ENCODE data around the gene UCP2. TPM values are rescaled to one million over a fixed set of nuclear protein-coding genes. Genes with fewer than 3 reads are reported as not detected.
A peak's percentile ranks its signal among the peaks of the same experiment; 100 is the strongest.

Gene UCP2
- total and polyA plus RNA-seq, 9 of the 15 experiments (the other 6 are each of a cell fraction or from before 2014, with no cell fraction given) = 19.2 to 216 (median 87.9) TPM

- H2AFZ ChIP-seq (ENCODE audit: low read depth, low read length) = peak overlapping the region; percentile 52
- ATAC-seq (peak; percentile 100), FAIRE-seq (peak; percentile 91), DNase-seq (ENCODE audit: extremely low read depth in 1 of 4, low spot score in 3 of 4) (peak; percentile 41 to 75 (median 58))
- no peaks in the 10 kb centered on the region for H3K9me1 ChIP-seq (ENCODE audit: control insufficient read depth, insufficient read depth, low read length)
- H4K20me1 ChIP-seq (replicated peaks; ENCODE audit: control insufficient read depth, insufficient read depth, low read length) = no peaks in the 10 kb centered on the region
- WGBS (ENCODE audit: insufficient coverage, low coverage, missing lambda C conversion rate) = 57% methylated on average over 7 of the region's 7 CpGs
- H3K4me2 ChIP-seq (ENCODE audit: insufficient read depth, low read length) = no peak overlapping the region
- H3K9me3 ChIP-seq (replicated peaks; ENCODE audit: control insufficient read depth, insufficient read depth, low read depth, low read length) = no peaks in the 10 kb centered on the region
- H3K79me2 ChIP-seq (ENCODE audit: control insufficient read depth, insufficient read depth, low read length) = no peaks in the 10 kb centered on the region
- H3K4me3 ChIP-seq = no peak overlapping the region
- peaks cover 39% of the 10 kb centered on the region for H3K36me3 ChIP-seq (ENCODE audit: control insufficient read depth, insufficient read depth, low read length)
- POLR2A ChIA-PET = interaction anchor here (1.0 to 1.2 kb wide), 3 partner anchors 40 to 305 kb away, joined by 3 to 4 read pairs (median 3); no protein-coding TSS in a partner anchor
- in situ Hi-C loops (cut with MboI) (no loop called here), intact Hi-C loops (cut with micrococcal nuclease) (loop anchor here (1.0 to 10.0 kb wide), 4 partner anchors 146 to 579 kb away; partner anchors contain the start of gene MRPL48)
- no peaks in the 10 kb centered on the region for H3K27me3 ChIP-seq (ENCODE audit: control insufficient read depth in 2 of 2, insufficient read depth in 2 of 2, low read length in 2 of 2)
- BruUV-seq (replicated peaks) = no TSS peak
- H3K9ac ChIP-seq (ENCODE audit: insufficient read depth in 1 of 2, low read depth in 2 of 2, low read length in 2 of 2) = no peak overlapping the region
- CTCF ChIA-PET (ENCODE audit: low intra/inter-chr PET ratio) = interaction anchor here (0.9 to 3.5 kb wide), 3 partner anchors 305 to 526 kb away, joined by 3 to 22 read pairs (median 3); no protein-coding TSS in a partner anchor
- no peaks in the 10 kb centered on the region for H3K4me1 ChIP-seq (replicated peaks in 1 of 2; ENCODE audit: control insufficient read depth in 2 of 2, insufficient read depth in 2 of 2, low read length in 2 of 2)
- no peak overlapping the region for H3K27ac ChIP-seq (ENCODE audit: extremely low read depth, low read depth, low read length)
- TF ChIP-seq SMARCA4 (IDR thresholded peaks at IDR 0.05) = no peak
- TF ChIP-seq CTCF (IDR thresholded peaks at IDR 0.05 in 2 of 3, conservative IDR thresholded peaks at IDR 0.05 in 1 of 3; ENCODE audit: insufficient read depth in 2 of 3, low read depth in 1 of 3, low read length in 3 of 3) = peak; percentile 69 to 82 (median 80)
- TF ChIP-seq ZNF592 (IDR thresholded peaks at IDR 0.05) = 0 out of 2 replicates have a peak, but pooled peaks have one; percentile 15
- TF ChIP-seq ZNF12 (CRISPR knock-in tag; IDR thresholded peaks at IDR 0.05) = no peak
- peak; percentile 16; the same call in 1 of the 2 replicates for TF ChIP-seq STAG1 (CRISPR knock-in tag; IDR thresholded peaks at IDR 0.05; ENCODE audit: borderline replicate concordance)
- TF ChIP-seq JUND (IDR thresholded peaks at IDR 0.05; ENCODE audit: borderline replicate concordance, low read depth, low read length) = 0 out of 2 replicates have a peak, but pooled peaks have one; percentile 22
- no peak for TF ChIP-seq JUND (tag; IDR thresholded peaks at IDR 0.05; ENCODE audit: borderline replicate concordance, low read depth, low read length)
- TF ChIP-seq SRSF3 (IDR thresholded peaks at IDR 0.05; ENCODE audit: insufficient read depth, low read length) = no peak
- peak; percentile 69 for TF ChIP-seq ZNF143 (CRISPR knock-in tag; IDR thresholded peaks at IDR 0.05)
- TF ChIP-seq CBX3 (IDR thresholded peaks at IDR 0.05; ENCODE audit: borderline replicate concordance in 1 of 2, low read length in 2 of 2) = 0 out of 3 replicates have a peak, but pooled peaks of 1 of the 2 experiments have one; percentile 46
- TF ChIP-seq RAD21 (CRISPR knock-in tag; conservative IDR thresholded peaks at IDR 0.05 in 1 of 2, IDR thresholded peaks at IDR 0.05 in 1 of 2) = peak; percentile 51 to 84; a peak in 3 of 4 replicates
- peak; percentile 93 for TF ChIP-seq ZNF384 (IDR thresholded peaks at IDR 0.05; ENCODE audit: low read depth, low read length)
- peak; percentile 64 for TF ChIP-seq SMC3 (conservative IDR thresholded peaks at IDR 0.05; ENCODE audit: insufficient read depth, low read depth, low read length)
- no peak for TF ChIP-seq EWSR1 (IDR thresholded peaks at IDR 0.05; ENCODE audit: borderline replicate concordance, low read depth, partially characterized antibody)
These were observed 51.5 kb downstream of the UCP2 start for GRCh38 chr11:73931039-73931645.

Measured in K562 (cell line).